ENCODE results near the gene SNRNP70. TPM values are rescaled to one million over a fixed set of nuclear protein-coding genes. Genes with fewer than 3 reads are reported as not detected.

The SNRNP70 gene
- total and polyA plus RNA-seq, 2 of the 13 experiments (the other 11 are each of a cell fraction or from before 2014, with no cell fraction given): 150 to 210 TPM

DNA sequence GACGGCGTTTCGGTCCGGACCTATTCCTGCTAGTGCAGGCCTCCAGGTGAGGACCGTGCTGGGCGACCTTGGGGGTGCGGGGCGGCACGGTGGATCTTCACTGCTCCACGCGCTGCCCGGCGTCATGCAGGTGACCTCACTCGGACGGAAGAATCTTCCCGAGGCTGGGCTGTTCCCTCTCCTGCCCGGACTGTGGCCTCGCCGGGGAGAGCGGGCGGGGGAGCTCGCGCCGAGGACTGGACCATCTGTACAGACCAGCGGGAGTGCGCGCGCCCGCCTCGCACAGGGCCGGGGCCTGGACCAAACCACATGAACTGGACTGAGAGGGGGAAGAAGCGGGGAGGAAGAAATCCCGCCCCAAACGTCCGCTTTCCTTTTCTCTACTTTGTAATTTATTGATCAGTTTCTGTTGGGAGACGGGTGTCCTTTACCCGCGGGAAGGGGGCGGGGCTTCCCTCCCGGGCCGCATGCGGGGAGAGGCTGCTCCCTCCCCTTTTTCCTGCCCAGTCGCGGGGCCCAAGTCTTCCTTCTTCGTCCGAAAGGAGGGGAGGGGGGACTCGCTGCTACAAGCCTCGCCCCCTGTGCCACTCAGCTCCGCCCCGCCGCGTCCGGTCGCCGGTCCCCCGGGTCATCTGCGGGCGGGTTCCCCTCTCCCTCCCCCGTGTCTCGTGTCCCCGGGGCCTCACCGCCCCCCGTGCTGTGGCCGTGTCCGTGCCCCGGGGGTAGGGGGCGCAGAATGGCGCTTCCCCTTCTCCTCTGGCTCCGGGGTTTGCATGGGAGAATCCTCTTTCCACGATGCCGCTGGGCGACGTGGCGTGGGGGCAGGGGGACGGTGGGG lies 65.1 kb downstream of the SNRNP70 start (continued):
- TF ChIP-seq, protein P1, sequence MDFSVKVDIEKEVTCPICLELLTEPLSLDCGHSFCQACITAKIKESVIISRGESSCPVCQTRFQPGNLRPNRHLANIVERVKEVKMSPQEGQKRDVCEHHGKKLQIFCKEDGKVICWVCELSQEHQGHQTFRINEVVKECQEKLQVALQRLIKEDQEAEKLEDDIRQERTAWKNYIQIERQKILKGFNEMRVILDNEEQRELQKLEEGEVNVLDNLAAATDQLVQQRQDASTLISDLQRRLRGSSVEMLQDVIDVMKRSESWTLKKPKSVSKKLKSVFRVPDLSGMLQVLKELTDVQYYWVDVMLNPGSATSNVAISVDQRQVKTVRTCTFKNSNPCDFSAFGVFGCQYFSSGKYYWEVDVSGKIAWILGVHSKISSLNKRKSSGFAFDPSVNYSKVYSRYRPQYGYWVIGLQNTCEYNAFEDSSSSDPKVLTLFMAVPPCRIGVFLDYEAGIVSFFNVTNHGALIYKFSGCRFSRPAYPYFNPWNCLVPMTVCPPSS (IDR thresholded peaks at IDR 0.05): no peak
- peak; percentile 69; the same call in 1 of the 2 replicates for TF ChIP-seq GTF3A (CRISPR knock-in tag; conservative IDR thresholded peaks at IDR 0.05)
- TF ChIP-seq, protein P2, sequence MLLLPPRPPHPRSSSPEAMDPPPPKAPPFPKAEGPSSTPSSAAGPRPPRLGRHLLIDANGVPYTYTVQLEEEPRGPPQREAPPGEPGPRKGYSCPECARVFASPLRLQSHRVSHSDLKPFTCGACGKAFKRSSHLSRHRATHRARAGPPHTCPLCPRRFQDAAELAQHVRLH (CRISPR knock-in tag; IDR thresholded peaks at IDR 0.05; ENCODE audit: borderline replicate concordance, low read depth): peak; percentile 80; the same call in 1 of the 2 replicates
- peak; percentile 83; the same call in 1 of the 2 replicates for TF ChIP-seq ZHX1 (CRISPR knock-in tag; IDR thresholded peaks at IDR 0.05; ENCODE audit: low read depth)
- no peak for TF ChIP-seq ZNF792 (CRISPR knock-in tag; IDR thresholded peaks at IDR 0.05)
- TF ChIP-seq MBNL3 (CRISPR knock-in tag; conservative IDR thresholded peaks at IDR 0.05): no peak
- TF ChIP-seq SOX6 (IDR thresholded peaks at IDR 0.05): no peak
- peak; percentile 68; the same call in 1 of the 2 replicates for TF ChIP-seq SOX6 (CRISPR knock-in tag; IDR thresholded peaks at IDR 0.05)
- no peak for TF ChIP-seq ZNF780A (CRISPR knock-in tag; IDR thresholded peaks at IDR 0.05)
- TF ChIP-seq, protein P3, sequence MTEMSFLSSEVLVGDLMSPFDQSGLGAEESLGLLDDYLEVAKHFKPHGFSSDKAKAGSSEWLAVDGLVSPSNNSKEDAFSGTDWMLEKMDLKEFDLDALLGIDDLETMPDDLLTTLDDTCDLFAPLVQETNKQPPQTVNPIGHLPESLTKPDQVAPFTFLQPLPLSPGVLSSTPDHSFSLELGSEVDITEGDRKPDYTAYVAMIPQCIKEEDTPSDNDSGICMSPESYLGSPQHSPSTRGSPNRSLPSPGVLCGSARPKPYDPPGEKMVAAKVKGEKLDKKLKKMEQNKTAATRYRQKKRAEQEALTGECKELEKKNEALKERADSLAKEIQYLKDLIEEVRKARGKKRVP (CRISPR knock-in tag; IDR thresholded peaks at IDR 0.05): no peak; a peak in 1 of 4 replicates
- no peak for TF ChIP-seq ZNF883 (CRISPR knock-in tag; IDR thresholded peaks at IDR 0.05; ENCODE audit: not compliant biosample characterization)
- peak; percentile 66; the same call in 1 of the 2 replicates for TF ChIP-seq GMEB1 (CRISPR knock-in tag; IDR thresholded peaks at IDR 0.05; ENCODE audit: borderline replicate concordance)
- peak; percentile 47 for TF ChIP-seq HNF4A (CRISPR knock-in tag; IDR thresholded peaks at IDR 0.05)
- TF ChIP-seq ZSCAN9 (CRISPR knock-in tag; IDR thresholded peaks at IDR 0.05; ENCODE audit: borderline replicate concordance): peak; percentile 22; the same call in 1 of the 2 replicates
- TF ChIP-seq ZNF296 (CRISPR knock-in tag; conservative IDR thresholded peaks at IDR 0.05): peak; percentile 67; the same call in 1 of the 2 replicates
- peak; percentile 42; the same call in 1 of the 2 replicates for TF ChIP-seq IKZF5 (CRISPR knock-in tag; IDR thresholded peaks at IDR 0.05)
- peak; percentile 67; the same call in 1 of the 2 replicates for TF ChIP-seq ZNF782 (CRISPR knock-in tag; IDR thresholded peaks at IDR 0.05; ENCODE audit: borderline replicate concordance)
- peak; percentile 49; the same call in 1 of the 2 replicates for TF ChIP-seq ZIK1 (CRISPR knock-in tag; IDR thresholded peaks at IDR 0.05; ENCODE audit: borderline replicate concordance, low read depth)
- TF ChIP-seq NR3C1 (CRISPR knock-in tag; IDR thresholded peaks at IDR 0.05): no peak
- TF ChIP-seq POLR2A (IDR thresholded peaks at IDR 0.05; ENCODE audit: insufficient read depth in 1 of 2, low read depth in 2 of 2, low read length in 2 of 2): peak in 1 of 2 experiments; percentile 76; a peak in 3 of 4 replicates
